ENCODE results near the gene CLBA1.

GRCh38 chr14:104983231-104983721 is 2.3 kb upstream of the CLBA1 start:
- TF ChIP-seq CTCF (IDR thresholded peaks at IDR 0.05) (no peak), POLR2A (IDR thresholded peaks at IDR 0.05) (no peak)
